ENCODE measurements around the gene RNF166. TPM values are rescaled to one million over a fixed set of nuclear protein-coding genes. Genes with fewer than 3 reads are reported as not detected.
A peak's percentile ranks its signal among the peaks of the same experiment; 100 is the strongest.

The RNF166 gene, protein sequence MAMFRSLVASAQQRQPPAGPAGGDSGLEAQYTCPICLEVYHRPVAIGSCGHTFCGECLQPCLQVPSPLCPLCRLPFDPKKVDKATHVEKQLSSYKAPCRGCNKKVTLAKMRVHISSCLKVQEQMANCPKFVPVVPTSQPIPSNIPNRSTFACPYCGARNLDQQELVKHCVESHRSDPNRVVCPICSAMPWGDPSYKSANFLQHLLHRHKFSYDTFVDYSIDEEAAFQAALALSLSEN
- 74.2 TPM for total RNA-seq (ENCODE audit: unreplicated experiment)
- long read RNA-seq, transcript RNF166-201 (6 exons, 1,883 nt): major isoform, 22 of 35 reads
- long read RNA-seq, partial matches to known transcripts: 2 of 35 reads
- long read RNA-seq, other reads (novel, unspliced or antisense): 10 of 35 reads

DNA sequence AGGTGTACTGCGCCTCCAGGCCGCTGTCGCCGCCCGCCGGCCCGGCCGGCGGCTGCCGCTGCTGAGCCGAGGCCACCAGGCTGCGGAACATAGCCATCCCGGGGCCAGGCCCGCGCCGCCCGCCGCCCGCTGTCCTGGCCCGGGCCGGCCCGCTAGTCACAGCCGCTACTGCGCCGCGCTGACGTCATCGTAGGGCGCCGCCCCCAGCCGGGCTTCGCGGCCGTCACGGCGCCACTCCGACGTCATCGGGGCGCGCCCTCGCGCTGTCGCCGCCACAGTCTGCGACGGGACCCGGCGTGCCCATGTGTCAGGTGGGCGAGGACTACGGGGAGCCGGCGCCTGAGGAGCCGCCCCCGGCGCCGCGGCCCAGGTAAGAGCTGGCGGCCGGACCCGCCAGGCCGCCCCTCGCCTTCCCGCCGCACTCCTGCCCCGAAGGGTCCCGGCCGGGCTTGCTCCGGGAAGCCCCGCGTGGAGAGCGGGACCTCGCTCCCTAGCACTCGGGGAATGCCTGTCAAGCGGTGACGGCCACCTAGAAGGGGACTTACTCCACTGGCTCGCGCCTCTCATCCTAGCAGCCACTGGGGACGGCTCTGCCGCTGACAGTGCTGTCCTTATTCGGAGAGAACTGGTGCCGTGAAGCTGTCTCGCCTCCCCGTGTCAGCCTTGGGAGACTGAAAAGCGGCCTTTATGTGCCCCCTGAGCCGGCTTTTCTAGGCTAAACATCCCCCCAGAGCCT, at the start of gene RNF166, which contains the start of gene CTU2:
Gene RNF166, minus strand, starts transcription at position 180 of the 736 bp plus-strand sequence. Its CDS starts 83 bp downstream, at position 97.
Gene CTU2, plus strand, starts transcription at position 275 of the 736 bp plus-strand sequence. Its CDS starts 28 bp downstream, at position 303.
- Mint-ChIP-seq H3K4me1 (ENCODE audit: unreplicated experiment) (peaks cover 45% of the 10 kb centered on the region), H3K36me3 (ENCODE audit: low read depth, unreplicated experiment) (peaks cover 17% of the 10 kb centered on the region), H3K4me3 (ENCODE audit: unreplicated experiment) (peak within 1 kb of the TSS; percentile 95), H3K9me3 (ENCODE audit: unreplicated experiment) (no peaks in the 10 kb centered on the region), H3K27ac (ENCODE audit: unreplicated experiment) (peak within 1 kb of the TSS; percentile 93), H3K27me3 (ENCODE audit: unreplicated experiment) (peaks cover 28% of the 10 kb centered on the region)
- TF ChIP-seq, protein P1, sequence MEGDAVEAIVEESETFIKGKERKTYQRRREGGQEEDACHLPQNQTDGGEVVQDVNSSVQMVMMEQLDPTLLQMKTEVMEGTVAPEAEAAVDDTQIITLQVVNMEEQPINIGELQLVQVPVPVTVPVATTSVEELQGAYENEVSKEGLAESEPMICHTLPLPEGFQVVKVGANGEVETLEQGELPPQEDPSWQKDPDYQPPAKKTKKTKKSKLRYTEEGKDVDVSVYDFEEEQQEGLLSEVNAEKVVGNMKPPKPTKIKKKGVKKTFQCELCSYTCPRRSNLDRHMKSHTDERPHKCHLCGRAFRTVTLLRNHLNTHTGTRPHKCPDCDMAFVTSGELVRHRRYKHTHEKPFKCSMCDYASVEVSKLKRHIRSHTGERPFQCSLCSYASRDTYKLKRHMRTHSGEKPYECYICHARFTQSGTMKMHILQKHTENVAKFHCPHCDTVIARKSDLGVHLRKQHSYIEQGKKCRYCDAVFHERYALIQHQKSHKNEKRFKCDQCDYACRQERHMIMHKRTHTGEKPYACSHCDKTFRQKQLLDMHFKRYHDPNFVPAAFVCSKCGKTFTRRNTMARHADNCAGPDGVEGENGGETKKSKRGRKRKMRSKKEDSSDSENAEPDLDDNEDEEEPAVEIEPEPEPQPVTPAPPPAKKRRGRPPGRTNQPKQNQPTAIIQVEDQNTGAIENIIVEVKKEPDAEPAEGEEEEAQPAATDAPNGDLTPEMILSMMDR (IDR thresholded peaks at IDR 0.05; ENCODE audit: unreplicated experiment): no peak
- peak; percentile 93 for DNase-seq (ENCODE audit: low spot score)

DNA sequence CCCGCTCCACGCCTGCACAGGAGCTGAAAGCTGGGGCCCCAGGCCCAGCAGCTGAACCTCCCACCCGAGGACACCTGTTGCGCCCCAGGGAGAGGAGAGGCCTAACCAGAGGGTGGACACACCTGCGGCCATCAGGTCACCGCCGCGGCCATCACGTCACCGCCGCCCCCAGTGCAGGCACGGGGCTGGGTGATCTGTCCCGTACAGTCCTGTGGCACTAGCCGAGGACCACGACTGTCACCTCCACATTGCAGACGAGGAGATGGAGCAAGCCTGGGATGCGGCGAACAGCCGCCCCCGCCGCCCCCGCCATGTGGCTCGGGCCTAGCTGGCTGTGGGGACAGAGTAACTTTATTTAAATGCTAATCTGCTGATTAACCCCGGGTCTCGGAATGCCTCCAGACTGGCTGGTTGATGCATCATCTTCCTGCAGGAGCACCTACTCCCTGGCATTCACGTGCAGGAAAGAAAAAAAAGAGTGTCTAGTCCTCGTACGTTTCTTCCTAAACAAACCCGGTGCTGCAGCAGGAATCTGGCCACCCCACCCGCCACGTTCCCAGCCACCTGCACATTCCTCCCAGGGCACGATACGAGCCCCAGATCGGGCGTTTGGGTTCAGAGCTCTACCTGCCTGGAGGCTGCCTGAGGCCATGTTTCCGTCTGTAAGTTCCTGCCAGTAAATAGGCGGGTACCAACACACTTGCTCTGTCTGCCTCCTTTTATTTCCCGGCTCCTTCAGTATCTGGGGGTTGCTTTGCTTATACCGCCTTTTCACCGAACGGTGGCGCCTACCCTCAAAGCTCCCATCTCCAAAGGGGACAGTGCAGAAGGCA, 48.9 kb upstream of the RNF166 start:
- Mint-ChIP-seq H3K27me3 (ENCODE audit: unreplicated experiment) (peaks cover 1% of the 10 kb centered on the region), H3K36me3 (ENCODE audit: low read depth, unreplicated experiment) (peaks cover 8% of the 10 kb centered on the region), H3K27ac (ENCODE audit: unreplicated experiment) (peak overlapping the region; percentile 48), H3K4me3 (ENCODE audit: unreplicated experiment) (no peak overlapping the region), H3K9me3 (ENCODE audit: unreplicated experiment) (no peaks in the 10 kb centered on the region), H3K4me1 (ENCODE audit: unreplicated experiment) (peaks cover 18% of the 10 kb centered on the region)
- TF ChIP-seq, protein P1 (IDR thresholded peaks at IDR 0.05; ENCODE audit: unreplicated experiment): peak; percentile 11
- DNase-seq (ENCODE audit: low spot score): peak; percentile 44

DNA sequence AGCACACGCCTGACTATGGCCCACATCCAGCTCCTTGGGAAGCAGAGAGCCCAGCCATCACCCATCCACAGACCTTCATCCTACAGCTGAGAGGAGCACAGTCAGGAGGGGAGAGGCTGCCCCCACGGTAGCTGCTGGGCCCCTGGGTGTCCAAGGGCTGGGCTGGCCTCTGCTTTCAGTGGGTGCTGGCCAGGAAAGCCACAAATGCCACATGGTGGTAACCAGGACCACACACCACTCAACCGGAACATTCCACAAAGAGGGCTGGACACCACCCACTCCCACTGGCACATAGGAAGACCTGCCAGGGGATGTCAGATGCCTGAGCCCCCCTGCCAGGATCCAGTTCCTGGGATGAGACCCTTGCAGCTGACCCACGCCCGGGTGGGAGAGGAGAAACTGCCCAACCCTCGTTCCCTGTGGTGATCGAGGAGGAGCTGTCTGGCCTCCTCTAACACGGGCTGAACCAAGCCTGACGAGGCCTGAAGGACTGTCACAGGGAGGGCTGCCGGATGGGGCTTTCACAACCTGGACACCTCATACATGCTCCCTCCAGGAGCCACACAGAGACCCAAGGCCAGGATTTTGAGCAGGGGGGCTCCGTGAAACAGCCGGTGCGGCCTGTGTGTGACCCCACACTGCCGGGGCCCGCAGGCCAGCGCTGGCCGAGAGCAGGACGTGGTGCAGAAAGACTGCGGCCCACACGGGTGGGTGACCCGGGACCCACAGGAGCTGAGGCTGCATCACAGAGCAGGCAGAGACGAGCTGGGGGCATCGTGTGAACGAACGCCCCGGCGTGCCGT, 48.1 kb upstream of the RNF166 start:
- Mint-ChIP-seq H3K27me3 (ENCODE audit: unreplicated experiment) (no peaks in the 10 kb centered on the region), H3K4me1 (ENCODE audit: unreplicated experiment) (peaks cover 13% of the 10 kb centered on the region), H3K9me3 (ENCODE audit: unreplicated experiment) (no peaks in the 10 kb centered on the region), H3K36me3 (ENCODE audit: low read depth, unreplicated experiment) (peaks cover 8% of the 10 kb centered on the region), H3K4me3 (ENCODE audit: unreplicated experiment) (no peak overlapping the region), H3K27ac (ENCODE audit: unreplicated experiment) (no peak overlapping the region)
- TF ChIP-seq, protein P1 (IDR thresholded peaks at IDR 0.05; ENCODE audit: unreplicated experiment): no peak
- DNase-seq (ENCODE audit: low spot score): no peak

DNA sequence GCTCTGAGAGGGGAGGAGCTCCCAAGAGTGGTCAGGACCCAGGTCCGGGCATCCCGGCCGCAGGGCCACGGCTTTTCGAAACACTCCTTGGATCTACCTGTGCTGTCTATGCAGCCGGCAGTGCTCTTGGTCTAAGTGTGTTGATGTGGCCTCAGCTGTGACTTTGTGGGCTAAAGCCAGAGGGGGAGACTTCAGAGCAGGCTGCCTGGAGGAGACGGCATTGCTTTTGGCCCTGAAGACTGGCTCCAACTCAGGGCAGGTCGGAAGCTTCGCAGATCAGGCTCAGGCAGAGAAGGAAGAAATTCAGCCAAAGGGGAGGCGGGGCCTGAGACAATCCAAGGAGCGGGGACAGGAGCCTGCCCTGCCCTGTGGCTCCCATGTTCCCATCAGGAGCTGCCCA, 47.4 kb upstream of the RNF166 start:
- Mint-ChIP-seq H3K36me3 (ENCODE audit: low read depth, unreplicated experiment) (peaks cover 4% of the 10 kb centered on the region), H3K4me3 (ENCODE audit: unreplicated experiment) (no peak overlapping the region)

More for the DNA sequence above, 47.4 kb upstream of the RNF166 start:
- Mint-ChIP-seq H3K27ac (ENCODE audit: unreplicated experiment) (peak overlapping the region; percentile 72), H3K27me3 (ENCODE audit: unreplicated experiment) (no peaks in the 10 kb centered on the region), H3K9me3 (ENCODE audit: unreplicated experiment) (no peaks in the 10 kb centered on the region), H3K4me1 (ENCODE audit: unreplicated experiment) (peaks cover 6% of the 10 kb centered on the region)
- DNase-seq (ENCODE audit: low spot score): no peak
- TF ChIP-seq, protein P1 (IDR thresholded peaks at IDR 0.05; ENCODE audit: unreplicated experiment): no peak
